HCT116 (cell line): ENCODE data around the gene SLC44A5. TPM values are rescaled to one million over a fixed set of nuclear protein-coding genes. Genes with fewer than 3 reads are reported as not detected.

ENCODE experiments used
- ATAC-seq: fragments of 200-7000 bp; cut with Tn5 transposase; 2 replicates; pipeline ENCODE4 v1.9.1; 2020; ENCODE audit warnings: mild to moderate bottlenecking, moderate library complexity
- BruUV-seq: library from RNA; stranded (reverse); fragments of 400-500 nt; replicated peaks from 2 replicates; lab custom pipeline; 2021; lab: Mats Ljungman, UMichigan
- CTCF ChIA-PET: fragments of 300-600 bp; sonication (Branson Sonifier 250); formaldehyde crosslinking; loops from one replicate; lab custom pipeline; 2021; ENCODE audit warnings: antibody characterized with exemption; lab: Charles Lee
- POLR2A ChIA-PET: fragments of 300-600, 350-600 bp; sonication (Branson Sonifier 250); formaldehyde crosslinking; loops from one replicate; lab custom pipeline; 2021; ENCODE audit warnings: antibody characterized with exemption; lab: Charles Lee
- RAD21 ChIA-PET, 2 experiments: fragments of 300-600 bp; sonication (Branson Sonifier 250); formaldehyde crosslinking; loops; one replicate each; lab custom pipeline; 2023; ENCODE audit warnings: low total read pairs in 2 of 2; ENCODE audit not compliant: uncharacterized antibody in 2 of 2, unreplicated experiment in 2 of 2, low non-redundant PET in 1 of 2; lab: Charles Lee
- DNase-seq: peaks from one replicate; pipeline ENCODE4 v3.0.0-alpha.2; 2010; ENCODE audit warnings: low read depth, low spot score
- H2AFZ ChIP-seq: fragments of 200-600 bp; shearing (Covaris generic), sonication (generic); 2 replicates; pipeline ENCODE4 v1.6.1; 2017; ENCODE audit warnings: low read depth, mixed run types, mixed read lengths, antibody characterized with exemption, low read length; ENCODE audit not compliant: poor library complexity, severe bottlenecking
- H3K27ac ChIP-seq: 2 replicates; pipeline ENCODE4 v1.5.1; 2012; ENCODE audit warnings: low read depth, low read length
- H3K27me3 ChIP-seq: fragments of 200-600 bp; sonication (generic); 2 replicates; pipeline ENCODE4 v1.6.1; 2016; ENCODE audit warnings: mixed run types, low read length, mixed read lengths; ENCODE audit not compliant: insufficient read depth
- H3K36me3 ChIP-seq, 2 experiments: fragments of 200-500 bp in 1 of 2; fragments of 200-600 bp in 1 of 2; sonication (Bioruptor generic) in 1 of 2; sonication (generic) in 1 of 2; 2 replicates each; pipeline versions ENCODE4 v1.5.1 to v1.6.1; 2014 to 2016; ENCODE audit warnings: low read length in 2 of 2, inconsistent platforms in 1 of 2, mixed read lengths in 1 of 2, mixed run types in 1 of 2; ENCODE audit not compliant: insufficient read depth in 2 of 2, control insufficient read depth in 1 of 2
- H3K4me1 ChIP-seq, 2 experiments: fragments of 200-600 bp in 1 of 2; sonication (generic) in 1 of 2; 2 replicates each; pipeline versions ENCODE4 v1.5.1 to v1.6.1; 2012 to 2017; ENCODE audit warnings: low read length in 2 of 2, inconsistent platforms in 1 of 2, mild to moderate bottlenecking in 1 of 2, mixed read lengths in 1 of 2, mixed run types in 1 of 2, moderate library complexity in 1 of 2; ENCODE audit not compliant: insufficient read depth in 2 of 2, control insufficient read depth in 1 of 2
- H3K4me2 ChIP-seq: fragments of 200-600 bp; sonication (generic); 2 replicates; pipeline ENCODE4 v1.6.1; 2017; ENCODE audit warnings: mixed run types, low read length, mixed read lengths
- H3K4me3 ChIP-seq, 2 experiments: fragments of 200-600 bp in 1 of 2; sonication (generic) in 1 of 2; replicated peaks in 1 of 2; 2 replicates each; pipeline ENCODE4 v1.5.1; 2011 to 2016; ENCODE audit warnings: low read length in 2 of 2, control low read depth in 1 of 2, low read depth in 1 of 2, mild to moderate bottlenecking in 1 of 2, mixed read lengths in 1 of 2, mixed run types in 1 of 2
- H3K79me2 ChIP-seq: fragments of 200-600 bp; sonication (generic); 2 replicates; pipeline ENCODE4 v1.6.1; 2017; ENCODE audit warnings: mild to moderate bottlenecking, mixed run types, low read length, moderate library complexity, mixed read lengths; ENCODE audit not compliant: insufficient read depth
- H3K9ac ChIP-seq: fragments of 200-600 bp; sonication (generic); 2 replicates; pipeline ENCODE4 v1.6.1; 2016; ENCODE audit warnings: low read length, mixed read lengths
- H3K9me2 ChIP-seq: fragments of 200-600 bp; sonication (generic), shearing (Covaris generic); 2 replicates; pipeline ENCODE4 v1.6.1; 2017; ENCODE audit warnings: mixed run types, mild to moderate bottlenecking, moderate library complexity; ENCODE audit not compliant: insufficient read depth
- H3K9me3 ChIP-seq, 2 experiments: fragments of 200-500 bp in 1 of 2; fragments of 200-600 bp in 1 of 2; sonication (Bioruptor generic) in 1 of 2; sonication (generic) in 1 of 2; 2 replicates each; pipeline ENCODE4 v1.6.1; 2014 to 2017; ENCODE audit warnings: low read length in 2 of 2, mixed read lengths in 2 of 2, inconsistent platforms in 1 of 2, low read depth in 1 of 2, mild to moderate bottlenecking in 1 of 2, mixed run types in 1 of 2, moderate library complexity in 1 of 2; ENCODE audit not compliant: control insufficient read depth in 1 of 2, insufficient read depth in 1 of 2
- H4K20me1 ChIP-seq: fragments of 200-600 bp; sonication (generic), shearing (Covaris generic); 2 replicates; pipeline ENCODE4 v1.6.1; 2017; ENCODE audit warnings: mixed run types, mild to moderate bottlenecking, moderate library complexity; ENCODE audit not compliant: insufficient read depth
- EGR1 ChIP-seq: IDR thresholded peaks from 2 replicates; pipeline ENCODE4 v1.6.1; 2012; ENCODE audit warnings: low read depth
- EZH2 ChIP-seq: fragments of 200-600 bp; sonication (generic); IDR thresholded peaks from 2 replicates; pipeline ENCODE4 v1.6.1; 2017; ENCODE audit warnings: antibody characterized with exemption, mixed run types
- JUND ChIP-seq: IDR thresholded peaks from 2 replicates; pipeline ENCODE4 v1.6.1; 2012
- POLR2A ChIP-seq: IDR thresholded peaks from 2 replicates; pipeline ENCODE4 v1.7.0; 2011; ENCODE audit warnings: borderline replicate concordance; ENCODE audit not compliant: insufficient read depth, insufficient read length; ENCODE audit errors: extremely low read depth
- POLR2AphosphoS5 ChIP-seq: IDR thresholded peaks from 2 replicates; pipeline ENCODE4 v1.6.1; 2011; ENCODE audit warnings: mild to moderate bottlenecking, low read depth, low read length, moderate library complexity
- SIN3A ChIP-seq: IDR thresholded peaks from 2 replicates; pipeline ENCODE4 v1.6.1; 2012; ENCODE audit warnings: low read depth
- SRF ChIP-seq: IDR thresholded peaks from 2 replicates; pipeline ENCODE4 v1.6.1; 2012; ENCODE audit warnings: low read depth
- TCF7L2 ChIP-seq: IDR thresholded peaks from 2 replicates; pipeline ENCODE4 v1.7.0; 2011; ENCODE audit warnings: borderline replicate concordance, inconsistent platforms; ENCODE audit not compliant: insufficient read depth, insufficient read length; ENCODE audit errors: extremely low read depth
- ZBTB33 ChIP-seq: IDR thresholded peaks from 2 replicates; pipeline ENCODE4 v1.6.1; 2011; ENCODE audit warnings: mild to moderate bottlenecking, low read length, moderate library complexity; ENCODE audit not compliant: insufficient replicate concordance; ENCODE audit errors: extremely low read depth
- intact Hi-C: fragments of 100-400 bp; cut with micrococcal nuclease; formaldehyde crosslinking; loops from 2 replicates; pipeline ENCODE4 v1.10.0; 2022
- total RNA-seq: library from RNA; stranded (reverse); gene quantifications from one replicate; pipeline ENCODE4 v1.2.1, GENCODE V29; 2021; ENCODE audit not compliant: unreplicated experiment
- TF ChIP-seq, protein P1 (sequence below), 3 experiments: fragments of 200-600 bp in 1 of 3; sonication (generic) in 1 of 3; IDR thresholded peaks in 2 of 3; conservative IDR thresholded peaks in 1 of 3; 2 replicates each; pipeline ENCODE4 v1.5.1; 2012 to 2017; ENCODE audit warnings: low read depth in 2 of 3, low read length in 2 of 3, antibody characterized with exemption in 1 of 3, borderline replicate concordance in 1 of 3, control low read depth in 1 of 3, mild to moderate bottlenecking in 1 of 3, mixed read lengths in 1 of 3, mixed run types in 1 of 3, moderate library complexity in 1 of 3; ENCODE audit not compliant: insufficient read depth in 1 of 3

SLC44A5 gene
- total RNA-seq, 1 experiment from 2014 or later: 2.4 TPM

DNA sequence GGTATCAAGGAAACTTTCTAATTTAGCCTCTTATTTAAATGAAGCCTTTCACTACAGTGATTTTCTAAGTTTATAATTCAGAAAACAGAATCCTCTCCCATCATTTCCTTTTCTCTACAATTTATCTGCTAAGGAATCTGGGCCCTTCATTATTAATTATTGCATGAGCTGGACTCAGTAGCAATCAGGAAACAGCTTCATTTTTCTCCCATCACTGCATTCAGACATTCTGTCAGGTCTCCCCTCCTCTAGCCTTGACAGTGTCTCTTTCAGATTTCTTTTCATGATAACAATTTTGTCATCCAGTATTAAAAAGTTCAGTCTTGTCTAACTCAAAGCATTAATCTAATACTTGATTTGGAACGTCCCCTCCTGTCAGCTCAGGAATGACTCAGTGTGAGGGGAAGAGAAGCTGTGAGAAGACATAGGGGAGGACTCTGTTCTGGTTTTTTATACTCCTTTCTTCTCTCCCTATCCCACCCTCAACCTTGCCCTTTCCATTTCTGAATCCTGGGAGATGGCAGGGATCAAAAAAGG lies 28.1 kb downstream of the SLC44A5 start (continued):
- no peak for TF ChIP-seq ZBTB33
- TF ChIP-seq SRF: no peak
- TF ChIP-seq POLR2AphosphoS5: no peak
- TF ChIP-seq POLR2A: no peak
- no peak for TF ChIP-seq EZH2
- no peak for TF ChIP-seq JUND

DNA sequence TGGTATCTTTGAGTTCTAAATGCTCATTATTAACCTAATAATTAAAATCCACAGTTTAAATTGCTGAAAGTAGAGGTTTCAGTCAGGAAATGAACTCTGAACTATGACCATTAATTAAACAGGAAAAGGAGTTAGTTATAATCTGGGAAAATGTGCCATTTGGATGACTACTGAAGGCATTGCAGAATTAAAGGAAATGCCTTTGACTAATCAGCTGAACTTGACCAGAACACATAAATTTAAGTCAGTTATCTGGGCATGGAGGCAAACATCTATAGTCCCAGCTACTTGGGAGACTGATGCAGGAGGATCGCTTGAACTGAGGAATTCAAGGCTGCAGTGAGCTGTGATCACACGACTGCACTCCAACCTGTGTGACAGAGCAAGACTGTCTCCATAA lies 31.9 kb downstream of the SLC44A5 start:
- no peak for TF ChIP-seq EGR1
- no peak for TF ChIP-seq SIN3A
- no peak for TF ChIP-seq TCF7L2
- TF ChIP-seq, protein P1, sequence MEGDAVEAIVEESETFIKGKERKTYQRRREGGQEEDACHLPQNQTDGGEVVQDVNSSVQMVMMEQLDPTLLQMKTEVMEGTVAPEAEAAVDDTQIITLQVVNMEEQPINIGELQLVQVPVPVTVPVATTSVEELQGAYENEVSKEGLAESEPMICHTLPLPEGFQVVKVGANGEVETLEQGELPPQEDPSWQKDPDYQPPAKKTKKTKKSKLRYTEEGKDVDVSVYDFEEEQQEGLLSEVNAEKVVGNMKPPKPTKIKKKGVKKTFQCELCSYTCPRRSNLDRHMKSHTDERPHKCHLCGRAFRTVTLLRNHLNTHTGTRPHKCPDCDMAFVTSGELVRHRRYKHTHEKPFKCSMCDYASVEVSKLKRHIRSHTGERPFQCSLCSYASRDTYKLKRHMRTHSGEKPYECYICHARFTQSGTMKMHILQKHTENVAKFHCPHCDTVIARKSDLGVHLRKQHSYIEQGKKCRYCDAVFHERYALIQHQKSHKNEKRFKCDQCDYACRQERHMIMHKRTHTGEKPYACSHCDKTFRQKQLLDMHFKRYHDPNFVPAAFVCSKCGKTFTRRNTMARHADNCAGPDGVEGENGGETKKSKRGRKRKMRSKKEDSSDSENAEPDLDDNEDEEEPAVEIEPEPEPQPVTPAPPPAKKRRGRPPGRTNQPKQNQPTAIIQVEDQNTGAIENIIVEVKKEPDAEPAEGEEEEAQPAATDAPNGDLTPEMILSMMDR (IDR thresholded peaks at IDR 0.05 in 2 of 3, conservative IDR thresholded peaks at IDR 0.05 in 1 of 3; ENCODE audit: borderline replicate concordance in 1 of 3, insufficient read depth in 1 of 3, low read depth in 2 of 3, low read length in 2 of 3): no peak
- no peaks in the 10 kb centered on the region for H3K79me2 ChIP-seq
- no peaks in the 10 kb centered on the region for H3K9me3 ChIP-seq
- H3K9ac ChIP-seq: no peak overlapping the region
- no peaks in the 10 kb centered on the region for H3K9me2 ChIP-seq
- no peak overlapping the region for H3K27ac ChIP-seq
- H3K4me1 ChIP-seq: no peaks in the 10 kb centered on the region
- intact Hi-C loops: no loop called here
- ATAC-seq (no peak), DNase-seq (no peak)
- no peaks in the 10 kb centered on the region for H3K27me3 ChIP-seq
- no peak overlapping the region for H3K4me2 ChIP-seq
- no TSS peak for BruUV-seq
- no peaks in the 10 kb centered on the region for H4K20me1 ChIP-seq
- H2AFZ ChIP-seq: no peak overlapping the region
- ChIA-PET RAD21 (no interaction called here), POLR2A (no interaction called here), CTCF (no interaction called here)
- H3K36me3 ChIP-seq: no peaks in the 10 kb centered on the region
- H3K4me3 ChIP-seq: no peak overlapping the region
